Upper lobe of left lung (tissue), 4 donors: ENCODE results near the gene CDADC1.

Experiments used
- CTCF ChIP-seq, 6 experiments: fragments of 450-650 bp in 4 of 6; fragments of 200-600 bp in 2 of 6; sonication (generic) in 2 of 6; IDR thresholded peaks; one replicate each; pipeline ENCODE4 v1.5.1; 2016 to 2019; ENCODE audit warnings: antibody characterized with exemption in 6 of 6
- EP300 ChIP-seq, 4 donors: sonication (generic); formaldehyde crosslinking; IDR thresholded peaks; one replicate each; pipeline ENCODE4 v1.5.1; 2017; ENCODE audit warnings: antibody characterized with exemption in 4 of 4, control low read depth in 2 of 4
- POLR2A ChIP-seq, 4 donors: fragments of 450-650 bp; IDR thresholded peaks; one replicate each; pipeline ENCODE4 v1.5.1; 2016 to 2017; ENCODE audit warnings: antibody characterized with exemption in 4 of 4, mild to moderate bottlenecking in 2 of 4
- POLR2AphosphoS5 ChIP-seq, 2 donors: sonication (generic); formaldehyde crosslinking; IDR thresholded peaks; one replicate each; pipeline ENCODE4 v1.5.1; 2017; ENCODE audit warnings: antibody characterized with exemption in 2 of 2

GRCh38 chr13:49304356-49304755 lies 56.6 kb downstream of the CDADC1 start:
- no peak for TF ChIP-seq CTCF (IDR thresholded peaks at IDR 0.05)
- TF ChIP-seq POLR2AphosphoS5 (IDR thresholded peaks at IDR 0.05): no peak
- no peak for TF ChIP-seq POLR2A (IDR thresholded peaks at IDR 0.05)
- no peak for TF ChIP-seq EP300 (IDR thresholded peaks at IDR 0.05)
